Medulla oblongata (tissue), 1 donor: ENCODE measurements around the gene ZNF48.
"Not testable (repeated sequence)": the region's sequence is repeated elsewhere in the genome, so short reads cannot be mapped to it uniquely, and the experiment has no call there.

Experiments
- DNase-seq: peaks from one replicate; pipeline ENCODE4 v3.0.0-alpha.2; 2015; ENCODE audit errors: extremely low spot score

ZNF48 gene

GRCh38 chr16:30378236-30379157 is 16.7 kb upstream of the ZNF48 start:
- DNase-seq, result peak; percentile 99

- no peak for DNase-seq
Measured at GRCh38 chr16:30379158-30379783, 15.9 kb upstream of the ZNF48 start.

- DNase-seq, result no peak
Measured at GRCh38 chr16:30380072-30380802, 15.0 kb upstream of the ZNF48 start.

- no peak for DNase-seq
Measured at GRCh38 chr16:30380803-30381208, 14.4 kb upstream of the ZNF48 start.

GRCh38 chr16:30381291-30382041 is 13.8 kb upstream of the ZNF48 start:
- DNase-seq, result no peak

- no peak for DNase-seq
Measured at GRCh38 chr16:30382111-30382881, 12.9 kb upstream of the ZNF48 start, which contains the start of gene SEPTIN1. TSS of gene SEPTIN1 (minus strand) at chr16:30382561. CDS start at chr16:30382542, 19 bp downstream.

- no peak for DNase-seq
Measured at GRCh38 chr16:30383521-30383920, 11.7 kb upstream of the ZNF48 start.

GRCh38 chr16:30394592-30395154 is 547 bp upstream of the ZNF48 start:
- DNase-seq, result no peak

GRCh38 chr16:30395992-30396585 is 869 bp downstream of the ZNF48 start:
- no peak for DNase-seq

- DNase-seq, result not testable (repeated sequence)
Measured at GRCh38 chr16:30396627-30397026, 1.4 kb downstream of the ZNF48 start.

- no peak for DNase-seq
Measured at GRCh38 chr16:30397056-30397455, 1.8 kb downstream of the ZNF48 start.

GRCh38 chr16:30397776-30398660 is 2.8 kb downstream of the ZNF48 start:
- no peak for DNase-seq

GRCh38 chr16:30398661-30399434 is 3.6 kb downstream of the ZNF48 start:
- no peak for DNase-seq

GRCh38 chr16:30399435-30400186 is 4.4 kb downstream of the ZNF48 start:
- DNase-seq, result no peak

GRCh38 chr16:30401768-30402425 is 6.7 kb downstream of the ZNF48 start:
- DNase-seq, result no peak

- DNase-seq, result no peak
Measured at GRCh38 chr16:30406795-30407101, 11.5 kb downstream of the ZNF48 start.
